Duodenal mucosa (tissue), 2 donors: Measurements from ENCODE around the gene DSCAML1.

Experiments
- H3K27ac ChIP-seq: one replicate; pipeline ENCODE4 v1.7.0; 2013; ENCODE audit warnings: low read depth, low read length
- H3K27me3 ChIP-seq, 2 donors: one replicate each; pipeline ENCODE4 v1.7.0; 2013; ENCODE audit warnings: low read length in 2 of 2, control low read depth in 1 of 2; ENCODE audit not compliant: insufficient read depth in 2 of 2, control insufficient read depth in 1 of 2
- H3K36me3 ChIP-seq, 2 donors: one replicate each; pipeline ENCODE4 v1.7.0; 2013; ENCODE audit warnings: low read length in 2 of 2, control low read depth in 1 of 2; ENCODE audit not compliant: insufficient read depth in 2 of 2, control insufficient read depth in 1 of 2
- H3K4me1 ChIP-seq, 2 donors: one replicate each; pipeline ENCODE4 v1.7.0; 2013; ENCODE audit warnings: low read length in 2 of 2, control low read depth in 1 of 2; ENCODE audit not compliant: insufficient read depth in 2 of 2, control insufficient read depth in 1 of 2
- H3K4me3 ChIP-seq, 2 donors: one replicate each; pipeline ENCODE4 v1.7.0; 2013; ENCODE audit warnings: low read length in 2 of 2, low read depth in 1 of 2
- H3K9ac ChIP-seq, 2 donors: one replicate each; pipeline ENCODE4 v1.7.0; 2013; ENCODE audit warnings: low read length in 2 of 2, low read depth in 1 of 2
- H3K9me3 ChIP-seq, 2 donors: one replicate each; pipeline ENCODE4 v1.7.0; 2013; ENCODE audit warnings: low read length in 2 of 2, control low read depth in 1 of 2; ENCODE audit not compliant: control insufficient read depth in 1 of 2

The DSCAML1 gene

GRCh38 chr11:117423046-117423575, 373.9 kb downstream of the DSCAML1 start:
- no peak overlapping the region for H3K4me3 ChIP-seq
- no peaks in the 10 kb centered on the region for H3K36me3 ChIP-seq
- no peak overlapping the region for H3K9ac ChIP-seq
- peaks cover 0 to 5% of the 10 kb centered on the region in 2 donors for H3K4me1 ChIP-seq
- no peak overlapping the region for H3K27ac ChIP-seq
- H3K9me3 ChIP-seq, result no peaks in the 10 kb centered on the region
- H3K27me3 ChIP-seq, result no peaks in the 10 kb centered on the region

- Histone ChIP-seq H3K4me1 (peaks cover 0 to 3% of the 10 kb centered on the region in 2 donors), H3K27ac (no peak overlapping the region), H3K27me3 (no peaks in the 10 kb centered on the region), H3K9ac (no peak overlapping the region), H3K4me3 (no peak overlapping the region), H3K36me3 (no peaks in the 10 kb centered on the region), H3K9me3 (no peaks in the 10 kb centered on the region)
Observed at GRCh38 chr11:117421476-117421875, 375.5 kb downstream of the DSCAML1 start.

- Histone ChIP-seq H3K4me1 (no peaks in the 10 kb centered on the region), H3K9me3 (no peaks in the 10 kb centered on the region), H3K27ac (no peak overlapping the region), H3K36me3 (no peaks in the 10 kb centered on the region), H3K9ac (no peak overlapping the region), H3K4me3 (no peak overlapping the region), H3K27me3 (no peaks in the 10 kb centered on the region)
Observed at GRCh38 chr11:117421041-117421440, 376.0 kb downstream of the DSCAML1 start.

GRCh38 chr11:117420598-117420997, 376.4 kb downstream of the DSCAML1 start:
- no peak overlapping the region for H3K9ac ChIP-seq
- H3K27ac ChIP-seq, result no peak overlapping the region
- H3K4me3 ChIP-seq, result no peak overlapping the region
- H3K36me3 ChIP-seq, result no peaks in the 10 kb centered on the region
- no peaks in the 10 kb centered on the region for H3K27me3 ChIP-seq
- H3K9me3 ChIP-seq, result no peaks in the 10 kb centered on the region
- H3K4me1 ChIP-seq, result no peaks in the 10 kb centered on the region

GRCh38 chr11:117420143-117420485, 376.9 kb downstream of the DSCAML1 start:
- H3K36me3 ChIP-seq, result no peaks in the 10 kb centered on the region
- H3K4me1 ChIP-seq, result no peaks in the 10 kb centered on the region
- no peak overlapping the region for H3K4me3 ChIP-seq
- H3K9me3 ChIP-seq, result no peaks in the 10 kb centered on the region
- no peak overlapping the region for H3K9ac ChIP-seq
- no peaks in the 10 kb centered on the region for H3K27me3 ChIP-seq
- H3K27ac ChIP-seq, result no peak overlapping the region

GRCh38 chr11:117419482-117420142, 377.4 kb downstream of the DSCAML1 start:
- H3K4me1 ChIP-seq, result no peaks in the 10 kb centered on the region
- H3K9ac ChIP-seq, result no peak overlapping the region

GRCh38 chr11:117418737-117419481, 378.1 kb downstream of the DSCAML1 start:
- Histone ChIP-seq H3K9me3 (no peaks in the 10 kb centered on the region), H3K4me1 (no peaks in the 10 kb centered on the region), H3K36me3 (no peaks in the 10 kb centered on the region), H3K4me3 (no peak overlapping the region), H3K9ac (no peak overlapping the region), H3K27me3 (no peaks in the 10 kb centered on the region), H3K27ac (no peak overlapping the region)

More at GRCh38 chr11:117419482-117420142, 377.4 kb downstream of the DSCAML1 start:
- no peak overlapping the region for H3K27ac ChIP-seq
- no peak overlapping the region for H3K4me3 ChIP-seq
- no peaks in the 10 kb centered on the region for H3K27me3 ChIP-seq
- H3K9me3 ChIP-seq, result no peaks in the 10 kb centered on the region
- H3K36me3 ChIP-seq, result no peaks in the 10 kb centered on the region

- Histone ChIP-seq H3K27me3 (no peaks in the 10 kb centered on the region), H3K27ac (no peak overlapping the region), H3K4me3 (no peak overlapping the region), H3K36me3 (no peaks in the 10 kb centered on the region), H3K4me1 (no peaks in the 10 kb centered on the region), H3K9me3 (no peaks in the 10 kb centered on the region), H3K9ac (no peak overlapping the region)
Observed at GRCh38 chr11:117417856-117418255, 379.2 kb downstream of the DSCAML1 start.

- no peak overlapping the region for H3K27ac ChIP-seq
- no peak overlapping the region for H3K4me3 ChIP-seq
- H3K36me3 ChIP-seq, result no peaks in the 10 kb centered on the region
- no peaks in the 10 kb centered on the region for H3K4me1 ChIP-seq
- H3K9ac ChIP-seq, result no peak overlapping the region
- H3K9me3 ChIP-seq, result no peaks in the 10 kb centered on the region
- no peaks in the 10 kb centered on the region for H3K27me3 ChIP-seq
Observed at GRCh38 chr11:117417342-117417741, 379.7 kb downstream of the DSCAML1 start.

- no peaks in the 10 kb centered on the region for H3K4me1 ChIP-seq
- no peak overlapping the region for H3K9ac ChIP-seq
- no peaks in the 10 kb centered on the region for H3K27me3 ChIP-seq
- no peak overlapping the region for H3K27ac ChIP-seq
- H3K4me3 ChIP-seq, result no peak overlapping the region
- H3K9me3 ChIP-seq, result no peaks in the 10 kb centered on the region
- H3K36me3 ChIP-seq, result no peaks in the 10 kb centered on the region
Observed at GRCh38 chr11:117415358-117415896, 381.6 kb downstream of the DSCAML1 start.
